ENCODE measurements around the gene NINJ2. TPM values are rescaled to one million over a fixed set of nuclear protein-coding genes. Genes with fewer than 3 reads are reported as not detected.

NINJ2 gene
- polyA plus RNA-seq, 1 donor from 2014 or later = not detected

- Histone ChIP-seq H3K9me2 (ENCODE audit: insufficient read depth, low read length) (no peaks in the 10 kb centered on the region), H4K20me1 (ENCODE audit: insufficient read depth) (no peaks in the 10 kb centered on the region), H3K27ac (ENCODE audit: low read length) (no peak overlapping the region), H3K79me2 (replicated peaks; ENCODE audit: insufficient read depth, low read length) (no peaks in the 10 kb centered on the region), H3K4me2 (ENCODE audit: low read length) (no peak overlapping the region), H3K27me3 (ENCODE audit: insufficient read depth, low read depth, low read length) (no peaks in the 10 kb centered on the region), H3K36me3 (ENCODE audit: insufficient read depth, low read length) (no peaks in the 10 kb centered on the region), H3K9me3 (ENCODE audit: low read length) (no peaks in the 10 kb centered on the region), H3K4me3 (ENCODE audit: low read length) (no peak overlapping the region), H3K9ac (ENCODE audit: low read length) (no peak overlapping the region), H2AFZ (ENCODE audit: low read depth, low read length) (no peak overlapping the region), H3F3A (ENCODE audit: insufficient read depth, low read length, poor library complexity, severe bottlenecking) (no peaks in the 10 kb centered on the region)
- TF ChIP-seq EP300 (conservative IDR thresholded peaks at IDR 0.05; ENCODE audit: poor library complexity, severe bottlenecking) = no peak
- no peak for TF ChIP-seq POLR2AphosphoS5 (IDR thresholded peaks at IDR 0.05)
- TF ChIP-seq CTCF (IDR thresholded peaks at IDR 0.05; ENCODE audit: poor library complexity, severe bottlenecking) = no peak
- TF ChIP-seq SMC3 (conservative IDR thresholded peaks at IDR 0.05; ENCODE audit: poor library complexity) = no peak
These were observed 116.9 kb downstream of the NINJ2 start for GRCh38 chr12:546265-546919.

GRCh38 chr12:545835-546234, 117.4 kb downstream of the NINJ2 start:
- Histone ChIP-seq H3K27me3 (ENCODE audit: insufficient read depth, low read depth, low read length) (no peaks in the 10 kb centered on the region), H3K9me3 (ENCODE audit: low read length) (no peaks in the 10 kb centered on the region), H3K27ac (ENCODE audit: low read length) (no peak overlapping the region), H3K36me3 (ENCODE audit: insufficient read depth, low read length) (no peaks in the 10 kb centered on the region), H3K9me2 (ENCODE audit: insufficient read depth, low read length) (no peaks in the 10 kb centered on the region), H3K79me2 (replicated peaks; ENCODE audit: insufficient read depth, low read length) (no peaks in the 10 kb centered on the region), H3K4me2 (ENCODE audit: low read length) (no peak overlapping the region), H2AFZ (ENCODE audit: low read depth, low read length) (no peak overlapping the region), H3F3A (ENCODE audit: insufficient read depth, low read length, poor library complexity, severe bottlenecking) (no peaks in the 10 kb centered on the region), H3K9ac (ENCODE audit: low read length) (no peak overlapping the region), H3K4me3 (ENCODE audit: low read length) (no peak overlapping the region), H4K20me1 (ENCODE audit: insufficient read depth) (no peaks in the 10 kb centered on the region)
- TF ChIP-seq SMC3 (conservative IDR thresholded peaks at IDR 0.05; ENCODE audit: poor library complexity) (no peak), REST (IDR thresholded peaks at IDR 0.05; ENCODE audit: borderline replicate concordance) (no peak), MXI1 (conservative IDR thresholded peaks at IDR 0.05; ENCODE audit: poor library complexity, severe bottlenecking) (no peak), EZH2 (IDR thresholded peaks at IDR 0.05; ENCODE audit: borderline replicate concordance, insufficient read depth, low read length, poor library complexity, severe bottlenecking) (no peak), EP300 (conservative IDR thresholded peaks at IDR 0.05; ENCODE audit: poor library complexity, severe bottlenecking) (no peak), POLR2AphosphoS5 (IDR thresholded peaks at IDR 0.05) (no peak), TAF1 (IDR thresholded peaks at IDR 0.05; ENCODE audit: low read depth) (no peak), RAD21 (conservative IDR thresholded peaks at IDR 0.05) (no peak), CTCF (IDR thresholded peaks at IDR 0.05; ENCODE audit: poor library complexity, severe bottlenecking) (no peak)
